Brain microvascular endothelial cell (primary cell): ENCODE measurements around the gene METTL25.

Source experiments
- DNase-seq: peaks from one replicate; pipeline ENCODE4 v3.0.0-alpha.2; 2020
- H3K27ac ChIP-seq: fragments of 250-450 bp; sonication (Bioruptor Pico); 2 replicates; pipeline ENCODE4 v1.5.1; 2020; ENCODE audit warnings: mild to moderate bottlenecking, moderate library complexity
- H3K27me3 ChIP-seq: fragments of 250-450 bp; sonication (Bioruptor Pico); replicated peaks from 2 replicates; pipeline ENCODE4 v1.5.1; 2020; ENCODE audit warnings: mild to moderate bottlenecking
- H3K36me3 ChIP-seq: fragments of 250-450 bp; sonication (Bioruptor Pico); replicated peaks from 2 replicates; pipeline ENCODE4 v1.5.1; 2020; ENCODE audit warnings: mild to moderate bottlenecking
- H3K4me3 ChIP-seq: 2 replicates; pipeline ENCODE4 v1.5.1; 2011; ENCODE audit warnings: low read depth, mild to moderate bottlenecking, control low read depth, low read length, moderate library complexity
- CTCF ChIP-seq: IDR thresholded peaks from 2 replicates; pipeline ENCODE4 v1.5.1; 2011; ENCODE audit warnings: low read depth, mild to moderate bottlenecking, moderate library complexity, low read length, control low read depth, inconsistent platforms; ENCODE audit errors: missing control alignments
- in situ Hi-C: cut with HindIII; loops from 2 replicates; pipeline ENCODE4 v1.10.0; 2017; ENCODE audit warnings: low sequenced_read_pairs, low pct_ligation_motif_present

METTL25 gene

GRCh38 chr12:82426081-82426480 lies 67.8 kb downstream of the METTL25 start:
- H3K36me3 ChIP-seq: no peaks in the 10 kb centered on the region
- no peak overlapping the region for H3K27ac ChIP-seq
- no peak overlapping the region for H3K4me3 ChIP-seq
- no peak for TF ChIP-seq CTCF
- in situ Hi-C loops: no loop called here
- H3K27me3 ChIP-seq: no peaks in the 10 kb centered on the region
- DNase-seq: no peak

- no peak overlapping the region for H3K4me3 ChIP-seq
- no peaks in the 10 kb centered on the region for H3K27me3 ChIP-seq
- TF ChIP-seq CTCF: no peak
- in situ Hi-C loops: no loop called here
- DNase-seq: no peak
- no peaks in the 10 kb centered on the region for H3K36me3 ChIP-seq
- H3K27ac ChIP-seq: no peak overlapping the region
Observed at GRCh38 chr12:82426586-82426985, 68.3 kb downstream of the METTL25 start.

- no peak overlapping the region for H3K27ac ChIP-seq
- in situ Hi-C loops: no loop called here
- TF ChIP-seq CTCF: no peak
- H3K36me3 ChIP-seq: no peaks in the 10 kb centered on the region
- H3K27me3 ChIP-seq: no peaks in the 10 kb centered on the region
- H3K4me3 ChIP-seq: no peak overlapping the region
- no peak for DNase-seq
Observed at GRCh38 chr12:82430541-82431145, 72.3 kb downstream of the METTL25 start.

- DNase-seq: no peak
- H3K4me3 ChIP-seq: no peak overlapping the region
- in situ Hi-C loops: no loop called here
- TF ChIP-seq CTCF: no peak
- no peaks in the 10 kb centered on the region for H3K36me3 ChIP-seq
- H3K27me3 ChIP-seq: no peaks in the 10 kb centered on the region
- no peak overlapping the region for H3K27ac ChIP-seq
Observed at GRCh38 chr12:82434392-82434911, 76.1 kb downstream of the METTL25 start.

GRCh38 chr12:82436354-82436753 lies 78.0 kb downstream of the METTL25 start:
- Histone ChIP-seq H3K36me3 (no peaks in the 10 kb centered on the region), H3K27me3 (no peaks in the 10 kb centered on the region), H3K4me3 (no peak overlapping the region), H3K27ac (no peak overlapping the region)
- in situ Hi-C loops: no loop called here
- TF ChIP-seq CTCF: no peak
- no peak for DNase-seq

GRCh38 chr12:82437744-82438143 lies 79.4 kb downstream of the METTL25 start:
- H3K4me3 ChIP-seq: no peak overlapping the region
- no peak for TF ChIP-seq CTCF
- H3K36me3 ChIP-seq: no peaks in the 10 kb centered on the region
- in situ Hi-C loops: no loop called here
- H3K27ac ChIP-seq: no peak overlapping the region
- no peaks in the 10 kb centered on the region for H3K27me3 ChIP-seq
- DNase-seq: no peak
